Measurements from ENCODE around the gene PPA1.
A peak's percentile ranks its signal among the peaks of the same experiment; 100 is the strongest.

Gene PPA1

DNA sequence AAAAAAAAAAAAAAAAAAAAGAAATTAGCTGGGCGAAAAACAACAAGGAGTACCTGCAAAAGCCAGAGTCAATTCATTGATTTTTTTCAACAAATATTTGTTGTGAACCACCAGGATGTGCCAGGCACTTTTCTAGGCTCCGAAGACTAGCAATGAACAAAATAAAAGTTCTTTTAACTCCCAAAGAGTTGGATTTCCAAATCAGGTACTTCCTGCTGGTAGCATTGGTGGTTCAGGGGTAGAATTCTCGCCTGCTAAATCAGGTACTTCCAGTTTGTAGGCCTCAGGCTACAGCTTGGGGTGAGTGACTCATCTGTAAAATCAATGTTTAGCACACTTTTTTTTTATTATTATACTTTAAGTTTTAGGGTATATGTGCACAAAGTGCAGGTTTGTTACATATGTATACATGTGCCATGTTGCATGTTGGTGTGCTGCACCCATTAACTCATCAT is 10.9 kb downstream of the PPA1 start:
- TF ChIP-seq ZFX (IDR thresholded peaks at IDR 0.05), result no peak
- TF ChIP-seq, protein P1, sequence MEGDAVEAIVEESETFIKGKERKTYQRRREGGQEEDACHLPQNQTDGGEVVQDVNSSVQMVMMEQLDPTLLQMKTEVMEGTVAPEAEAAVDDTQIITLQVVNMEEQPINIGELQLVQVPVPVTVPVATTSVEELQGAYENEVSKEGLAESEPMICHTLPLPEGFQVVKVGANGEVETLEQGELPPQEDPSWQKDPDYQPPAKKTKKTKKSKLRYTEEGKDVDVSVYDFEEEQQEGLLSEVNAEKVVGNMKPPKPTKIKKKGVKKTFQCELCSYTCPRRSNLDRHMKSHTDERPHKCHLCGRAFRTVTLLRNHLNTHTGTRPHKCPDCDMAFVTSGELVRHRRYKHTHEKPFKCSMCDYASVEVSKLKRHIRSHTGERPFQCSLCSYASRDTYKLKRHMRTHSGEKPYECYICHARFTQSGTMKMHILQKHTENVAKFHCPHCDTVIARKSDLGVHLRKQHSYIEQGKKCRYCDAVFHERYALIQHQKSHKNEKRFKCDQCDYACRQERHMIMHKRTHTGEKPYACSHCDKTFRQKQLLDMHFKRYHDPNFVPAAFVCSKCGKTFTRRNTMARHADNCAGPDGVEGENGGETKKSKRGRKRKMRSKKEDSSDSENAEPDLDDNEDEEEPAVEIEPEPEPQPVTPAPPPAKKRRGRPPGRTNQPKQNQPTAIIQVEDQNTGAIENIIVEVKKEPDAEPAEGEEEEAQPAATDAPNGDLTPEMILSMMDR (conservative IDR thresholded peaks at IDR 0.05), result no peak
- H3K27ac ChIP-seq, result peak overlapping the region; percentile 59

GRCh38 chr10:70221030-70221429 is 12.2 kb downstream of the PPA1 start:
- no peak overlapping the region for H3K27ac ChIP-seq
- TF ChIP-seq ZFX (IDR thresholded peaks at IDR 0.05), result no peak
- TF ChIP-seq, protein P1 (conservative IDR thresholded peaks at IDR 0.05), result no peak

- no peak for TF ChIP-seq ZFX (IDR thresholded peaks at IDR 0.05)
- TF ChIP-seq, protein P1 (conservative IDR thresholded peaks at IDR 0.05), result no peak
- no peak overlapping the region for H3K27ac ChIP-seq
Measured at GRCh38 chr10:70212879-70213278, 20.4 kb downstream of the PPA1 start.

- TF ChIP-seq ZFX (IDR thresholded peaks at IDR 0.05), result no peak
- TF ChIP-seq, protein P1 (conservative IDR thresholded peaks at IDR 0.05), result no peak
- no peak overlapping the region for H3K27ac ChIP-seq
Measured at GRCh38 chr10:70212277-70212676, 21.0 kb downstream of the PPA1 start.

GRCh38 chr10:70206762-70207161 is 26.5 kb downstream of the PPA1 start:
- TF ChIP-seq ZFX (IDR thresholded peaks at IDR 0.05), result no peak
- TF ChIP-seq, protein P1 (conservative IDR thresholded peaks at IDR 0.05), result no peak
- H3K27ac ChIP-seq, result no peak overlapping the region

DNA sequence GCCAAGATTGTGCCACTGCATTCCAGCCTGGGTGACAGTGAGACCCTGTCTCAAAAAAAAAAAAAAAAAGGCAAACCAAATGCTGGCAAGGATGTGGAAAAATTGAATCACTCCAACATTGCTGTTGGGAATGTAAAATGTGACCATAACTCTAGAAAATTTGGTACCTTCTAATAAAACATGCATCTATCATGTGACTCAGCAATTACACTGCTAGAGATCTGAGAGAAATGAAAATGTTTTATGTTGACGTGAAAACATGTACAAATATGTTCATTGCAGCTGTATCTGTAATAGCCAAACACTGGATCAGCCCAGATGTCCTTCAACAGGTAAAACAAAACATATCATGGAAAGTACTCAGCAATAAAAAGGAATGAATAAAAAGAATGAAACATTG is 32.1 kb downstream of the PPA1 start:
- H3K27ac ChIP-seq, result no peak overlapping the region
- TF ChIP-seq, protein P1 (conservative IDR thresholded peaks at IDR 0.05), result no peak
- TF ChIP-seq ZFX (IDR thresholded peaks at IDR 0.05), result no peak

DNA sequence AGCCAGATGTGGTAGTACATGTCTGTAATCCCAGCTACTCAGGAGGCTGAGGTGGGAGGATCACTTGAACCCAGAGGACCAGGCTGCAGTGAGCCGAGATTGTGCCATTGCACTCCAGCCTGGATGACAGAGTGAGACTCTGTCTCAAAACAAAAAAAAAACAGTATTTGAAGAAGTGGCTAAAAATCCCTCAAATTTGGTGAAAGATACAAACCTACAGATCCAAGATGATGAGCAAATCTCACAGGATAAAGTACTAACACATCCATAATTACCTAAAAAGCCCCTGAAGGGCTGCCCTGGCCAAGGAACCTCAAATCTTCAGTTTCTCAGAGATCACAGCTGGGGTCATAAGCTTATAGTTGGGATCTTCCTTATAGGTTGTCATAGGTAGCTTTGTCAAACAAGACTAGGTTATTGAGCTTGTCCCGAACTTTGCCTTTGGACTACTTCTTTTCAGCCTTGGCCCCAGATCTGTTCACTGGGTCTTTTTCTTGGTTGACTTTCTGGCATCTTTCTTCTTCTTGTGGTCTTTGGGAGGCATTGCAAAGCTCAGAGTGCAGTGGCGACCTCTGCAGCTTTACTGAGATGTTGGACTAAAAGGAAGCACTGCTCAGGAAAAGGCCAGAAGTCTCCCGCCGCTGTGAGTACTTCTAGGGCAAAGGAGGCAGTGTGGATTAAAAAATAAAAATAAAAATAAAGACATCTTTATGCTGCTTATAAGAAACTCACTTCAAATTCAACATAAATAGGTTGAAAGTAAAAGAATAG is 34.3 kb downstream of the PPA1 start:
- no peak overlapping the region for H3K27ac ChIP-seq
- no peak for TF ChIP-seq ZFX (IDR thresholded peaks at IDR 0.05)
- TF ChIP-seq, protein P1 (conservative IDR thresholded peaks at IDR 0.05), result no peak

Measured in C4-2B (cell line).